ENCODE data around the gene MYORG.

Gene MYORG

DNA sequence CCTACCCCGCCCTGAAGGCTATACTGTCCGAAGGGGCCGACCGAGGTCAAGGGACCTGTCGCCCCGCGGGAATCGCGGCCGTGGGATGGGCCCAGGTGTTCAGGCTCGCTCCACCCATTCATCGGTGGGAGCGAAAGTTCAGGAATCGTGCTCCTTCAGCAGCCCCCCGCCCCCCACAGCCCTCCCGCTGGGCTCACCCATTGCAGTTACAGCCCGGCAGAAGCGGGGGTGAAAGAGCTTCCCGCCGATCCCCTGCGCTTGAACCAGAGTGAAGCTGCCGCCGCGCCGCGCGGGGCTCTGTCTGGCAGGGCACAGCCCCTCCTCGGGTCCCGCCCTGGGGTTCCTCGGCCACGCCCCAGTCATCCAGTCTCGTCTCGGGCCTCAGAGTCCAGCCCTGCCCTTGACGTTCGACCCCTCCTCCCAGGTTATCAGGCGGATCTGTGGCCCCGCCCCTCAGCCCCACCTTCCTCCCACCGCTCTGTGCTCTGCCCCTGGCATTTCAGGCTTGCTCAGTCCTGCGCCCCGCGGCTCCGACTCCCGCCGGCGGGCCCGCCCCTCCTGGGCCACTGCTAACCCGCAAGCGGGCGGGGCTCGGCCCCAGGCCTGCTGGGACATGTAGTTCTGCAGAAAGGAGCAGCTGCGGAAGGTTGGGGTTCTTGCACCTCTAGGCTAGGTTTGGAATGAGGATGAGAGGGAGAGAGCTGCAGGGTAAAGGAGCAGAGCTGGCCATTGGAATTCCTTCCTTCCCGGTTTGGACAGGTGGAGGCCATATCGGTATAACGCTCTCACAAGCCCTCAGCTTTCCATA lies at the start of gene MYORG:
Gene MYORG, minus strand, starts transcription at position 303 of the 808 bp plus-strand sequence. CDS start 3,955 bp downstream, outside the sequence.
- peak within 1 kb of the TSS; percentile 69 for H3K27ac ChIP-seq
- TF ChIP-seq, protein P1, sequence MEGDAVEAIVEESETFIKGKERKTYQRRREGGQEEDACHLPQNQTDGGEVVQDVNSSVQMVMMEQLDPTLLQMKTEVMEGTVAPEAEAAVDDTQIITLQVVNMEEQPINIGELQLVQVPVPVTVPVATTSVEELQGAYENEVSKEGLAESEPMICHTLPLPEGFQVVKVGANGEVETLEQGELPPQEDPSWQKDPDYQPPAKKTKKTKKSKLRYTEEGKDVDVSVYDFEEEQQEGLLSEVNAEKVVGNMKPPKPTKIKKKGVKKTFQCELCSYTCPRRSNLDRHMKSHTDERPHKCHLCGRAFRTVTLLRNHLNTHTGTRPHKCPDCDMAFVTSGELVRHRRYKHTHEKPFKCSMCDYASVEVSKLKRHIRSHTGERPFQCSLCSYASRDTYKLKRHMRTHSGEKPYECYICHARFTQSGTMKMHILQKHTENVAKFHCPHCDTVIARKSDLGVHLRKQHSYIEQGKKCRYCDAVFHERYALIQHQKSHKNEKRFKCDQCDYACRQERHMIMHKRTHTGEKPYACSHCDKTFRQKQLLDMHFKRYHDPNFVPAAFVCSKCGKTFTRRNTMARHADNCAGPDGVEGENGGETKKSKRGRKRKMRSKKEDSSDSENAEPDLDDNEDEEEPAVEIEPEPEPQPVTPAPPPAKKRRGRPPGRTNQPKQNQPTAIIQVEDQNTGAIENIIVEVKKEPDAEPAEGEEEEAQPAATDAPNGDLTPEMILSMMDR (conservative IDR thresholded peaks at IDR 0.05): no peak

- H3K27ac ChIP-seq: no peak overlapping the region
- TF ChIP-seq, protein P1 (conservative IDR thresholded peaks at IDR 0.05): no peak
These were observed 43.2 kb upstream of the MYORG start for GRCh38 chr9:34419716-34420504.

- TF ChIP-seq, protein P1 (conservative IDR thresholded peaks at IDR 0.05): no peak
These were observed 41.0 kb upstream of the MYORG start for GRCh38 chr9:34417734-34418133.

GRCh38 chr9:34413231-34413852 lies 36.6 kb upstream of the MYORG start:
- H3K27ac ChIP-seq: no peak overlapping the region
- TF ChIP-seq, protein P1 (conservative IDR thresholded peaks at IDR 0.05): no peak

More at GRCh38 chr9:34417734-34418133, 41.0 kb upstream of the MYORG start:
- H3K27ac ChIP-seq: no peak overlapping the region

DNA sequence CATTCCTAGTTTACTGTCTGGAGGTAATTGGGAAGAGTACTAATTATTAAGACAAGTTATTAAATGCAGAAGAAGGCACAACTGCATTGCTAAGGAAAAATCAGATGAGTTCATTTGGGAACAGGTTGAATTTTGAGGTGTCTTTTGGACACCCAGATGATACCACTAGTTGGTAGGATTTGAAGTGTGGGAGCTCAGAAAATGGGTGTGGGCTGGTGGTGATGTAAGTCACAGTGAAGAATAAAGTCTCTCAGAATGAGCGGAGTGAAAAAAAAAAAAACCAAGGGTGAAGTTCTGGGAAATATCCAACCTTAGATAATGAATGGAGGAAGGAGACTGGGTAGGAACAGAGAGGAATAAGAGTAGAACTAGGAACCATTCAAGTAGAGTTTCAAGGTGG lies 35.6 kb upstream of the MYORG start:
- H3K27ac ChIP-seq: no peak overlapping the region
- TF ChIP-seq, protein P1 (conservative IDR thresholded peaks at IDR 0.05): no peak

- no peak overlapping the region for H3K27ac ChIP-seq
- TF ChIP-seq, protein P1 (conservative IDR thresholded peaks at IDR 0.05): no peak
These were observed 32.5 kb upstream of the MYORG start for GRCh38 chr9:34409154-34409553.

- TF ChIP-seq, protein P1 (conservative IDR thresholded peaks at IDR 0.05): no peak
- no peak overlapping the region for H3K27ac ChIP-seq
These were observed 31.5 kb upstream of the MYORG start for GRCh38 chr9:34408173-34408572.

All from VCaP (cell line).